A549 treated with dexamethasone at 1 μM for 4 hours (cell line): Measurements from ENCODE around the gene PLEK2. TPM values are rescaled to one million over a fixed set of nuclear protein-coding genes. Genes with fewer than 3 reads are reported as not detected.

Source experiments
- total RNA-seq: library from RNA; stranded (reverse); fragments of 200-300 nt; extraction: Qiagen RNA extraction; gene quantifications from 5 replicates; pipeline ENCODE4 v1.2.3, GENCODE V29; 2022

The PLEK2 gene, protein sequence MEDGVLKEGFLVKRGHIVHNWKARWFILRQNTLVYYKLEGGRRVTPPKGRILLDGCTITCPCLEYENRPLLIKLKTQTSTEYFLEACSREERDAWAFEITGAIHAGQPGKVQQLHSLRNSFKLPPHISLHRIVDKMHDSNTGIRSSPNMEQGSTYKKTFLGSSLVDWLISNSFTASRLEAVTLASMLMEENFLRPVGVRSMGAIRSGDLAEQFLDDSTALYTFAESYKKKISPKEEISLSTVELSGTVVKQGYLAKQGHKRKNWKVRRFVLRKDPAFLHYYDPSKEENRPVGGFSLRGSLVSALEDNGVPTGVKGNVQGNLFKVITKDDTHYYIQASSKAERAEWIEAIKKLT
- total RNA-seq = 15.0 to 25.3 TPM (median 16.8 TPM) in 5 replicates

DNA sequence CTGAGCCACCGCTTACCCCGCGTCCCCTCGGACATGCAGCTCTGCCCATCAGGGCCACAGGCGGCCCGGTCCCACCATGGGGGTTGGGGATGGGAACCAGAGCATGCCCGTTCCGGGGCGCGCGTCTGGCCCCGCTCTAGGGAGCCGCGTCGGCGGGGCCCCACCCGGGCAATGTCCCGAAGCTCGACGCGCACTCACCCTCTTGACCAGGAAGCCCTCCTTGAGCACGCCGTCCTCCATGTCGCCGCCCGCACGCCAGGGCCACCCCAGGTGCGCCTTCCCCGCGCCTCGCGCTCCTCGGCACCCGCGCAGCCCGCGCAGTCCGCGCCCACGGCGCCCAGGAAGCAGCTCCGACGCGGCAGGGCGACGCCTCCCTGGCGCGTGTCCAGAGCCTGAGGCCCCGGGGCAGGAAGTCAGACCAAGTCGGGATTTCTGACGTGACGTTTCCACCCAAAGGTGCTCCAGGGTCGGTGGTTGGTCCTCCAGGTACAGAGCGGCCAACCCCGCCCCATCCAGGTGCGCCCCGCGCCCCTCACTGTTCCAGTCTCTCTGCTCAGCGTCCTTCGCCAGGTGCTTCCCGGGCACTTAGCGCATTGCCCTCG is at the start of gene PLEK2:
Gene PLEK2 (minus strand): TSS at position 346 of the 602 bp plus-strand sequence. CDS start 106 bp downstream, at position 240.

DNA sequence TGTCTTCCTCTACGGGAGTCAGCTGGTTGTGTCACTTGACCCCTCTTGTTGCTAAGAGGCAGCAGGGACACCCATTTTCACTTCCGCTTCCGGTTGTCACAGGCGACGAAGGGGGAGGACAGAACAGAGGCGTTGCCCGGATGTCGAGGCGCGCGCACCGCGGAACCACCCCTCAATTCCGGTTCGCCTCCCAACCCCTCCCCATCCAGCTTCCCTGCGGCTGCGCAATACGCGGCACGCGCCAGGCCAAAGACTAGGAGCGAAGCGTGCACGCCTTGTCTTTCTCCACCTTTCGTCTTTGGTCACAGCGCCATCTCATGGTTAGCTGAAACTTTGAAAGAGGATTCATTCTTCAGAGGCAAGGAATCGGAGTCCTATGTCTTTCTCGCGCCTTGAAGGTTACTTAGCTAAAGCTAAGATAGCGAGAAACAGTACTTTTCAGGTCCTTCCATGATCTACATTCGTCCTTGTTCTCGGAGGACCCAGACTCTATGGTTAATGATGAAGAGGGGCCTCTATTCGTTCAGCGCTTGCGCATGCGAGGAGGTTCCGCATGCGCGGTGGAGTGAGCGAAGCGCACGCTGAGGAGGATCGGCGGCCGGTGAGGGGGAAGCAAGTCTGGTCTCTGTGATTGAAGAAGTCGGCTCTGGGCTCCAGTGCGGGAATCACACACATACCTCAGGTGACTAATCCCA is 52.0 kb downstream of the PLEK2 start, which contains the start of the genes ATP6V1D and EIF2S1:
Gene ATP6V1D (minus strand): TSS at position 30 of the 695 bp plus-strand sequence. CDS start 106 bp downstream, outside the sequence.
Gene EIF2S1 (plus strand): TSS at position 554 of the 695 bp plus-strand sequence. CDS start 4,440 bp downstream, outside the sequence.

Other genes with a start within 250 kb of the PLEK2 start
- 0.06 to 0.07 TPM (median 0.06 TPM) in 3 of 5 replicates, not detected in the others for gene GARIN2, start 222.7 kb downstream of the PLEK2 start, total RNA-seq
- gene PALS1, start 170.7 kb downstream of the PLEK2 start, total RNA-seq = 13.6 to 18.1 TPM (median 15.7 TPM) in 5 replicates
- gene ATP6V1D, start 52.4 kb downstream of the PLEK2 start, total RNA-seq = 70.2 to 105 TPM (median 75.5 TPM) in 5 replicates
- gene EIF2S1, start 51.8 kb downstream of the PLEK2 start, total RNA-seq = 231 to 354 TPM (median 245 TPM) in 5 replicates
- 0.13 to 0.24 TPM (median 0.21 TPM) in 5 replicates for gene TMEM229B, start 76.6 kb upstream of the PLEK2 start, total RNA-seq
- 1.7 to 4.0 TPM (median 2.7 TPM) in 5 replicates for gene PLEKHH1, start 121.1 kb upstream of the PLEK2 start, total RNA-seq
- 14.8 to 19.4 TPM (median 17.3 TPM) in 5 replicates for gene PIGH, start 188.1 kb upstream of the PLEK2 start, total RNA-seq
- 1.4 to 2.3 TPM (median 1.8 TPM) in 5 replicates for gene ARG2, start 207.8 kb upstream of the PLEK2 start, total RNA-seq